Activated CD4-positive, alpha-beta T cell treated with anti-CD3 and anti-CD28 coated beads, Interleukin-10, Interleukin-2, amounts not matched to agents 100 ng/mL and 50 ng/mL, durations not matched to agents 16 hours and 8 hours (primary cell): Measurements from ENCODE around the gene ARFGEF3.
A peak's percentile ranks its signal among the peaks of the same experiment; 100 is the strongest.

ENCODE experiments used
- DNase-seq: peaks from one replicate; pipeline ENCODE4 v3.0.0-alpha.2; 2020

ARFGEF3 gene

DNA sequence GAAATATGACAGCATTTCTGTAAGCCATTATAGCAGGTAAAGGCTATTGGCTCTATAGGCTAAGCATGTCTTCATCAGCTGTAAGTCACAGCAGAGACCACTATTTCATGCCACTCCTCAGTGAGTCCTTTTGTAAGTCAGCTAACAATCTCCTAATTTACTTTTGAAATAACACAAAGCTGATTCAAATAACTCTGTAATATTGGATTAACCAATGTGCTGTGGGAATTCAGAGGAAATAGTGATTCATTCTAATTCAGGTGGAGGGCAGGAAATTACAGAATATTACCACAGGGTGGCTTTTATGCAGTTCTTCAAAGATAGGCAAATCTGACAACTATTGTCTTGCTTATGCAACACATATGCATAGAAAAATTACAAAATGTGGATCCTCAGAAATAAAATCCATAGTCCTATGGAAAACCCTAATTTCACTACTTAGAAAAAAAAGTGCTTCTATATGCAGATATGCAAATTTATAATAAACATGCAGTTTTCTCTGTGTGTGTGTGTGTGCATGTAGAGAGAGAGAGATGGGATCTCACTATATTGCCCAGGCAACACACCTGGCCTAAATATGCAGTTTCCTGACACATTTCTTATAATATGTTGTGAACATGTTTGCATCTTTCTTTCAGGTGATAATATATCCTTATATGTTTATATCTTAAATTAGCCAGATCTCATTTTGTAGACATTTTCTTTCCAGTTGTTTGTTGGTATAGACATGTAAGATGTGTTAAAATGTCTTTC, 211.1 kb downstream of the ARFGEF3 start:
- DNase-seq: peak; percentile 31

DNA sequence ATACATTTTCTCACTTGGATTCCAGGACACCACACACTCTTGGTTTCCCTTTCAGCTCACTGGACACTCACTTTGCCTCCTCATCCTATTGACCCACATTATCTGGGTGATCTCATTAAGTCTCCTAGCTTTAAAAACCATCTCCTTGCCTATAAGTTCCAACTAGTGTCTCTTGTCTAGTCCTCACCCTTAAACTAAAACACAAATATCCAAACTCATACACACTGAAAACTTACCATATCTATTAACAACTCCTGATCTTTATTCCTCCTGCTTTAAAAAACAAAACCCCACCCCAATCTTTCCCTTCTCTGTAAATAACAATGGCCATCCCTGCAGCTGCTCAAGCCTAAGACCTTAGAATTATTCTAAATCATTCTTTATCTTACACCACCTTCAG, 212.5 kb downstream of the ARFGEF3 start:
- no peak for DNase-seq

GRCh38 chr6:138374815-138375214, 213.1 kb downstream of the ARFGEF3 start:
- no peak for DNase-seq

DNA sequence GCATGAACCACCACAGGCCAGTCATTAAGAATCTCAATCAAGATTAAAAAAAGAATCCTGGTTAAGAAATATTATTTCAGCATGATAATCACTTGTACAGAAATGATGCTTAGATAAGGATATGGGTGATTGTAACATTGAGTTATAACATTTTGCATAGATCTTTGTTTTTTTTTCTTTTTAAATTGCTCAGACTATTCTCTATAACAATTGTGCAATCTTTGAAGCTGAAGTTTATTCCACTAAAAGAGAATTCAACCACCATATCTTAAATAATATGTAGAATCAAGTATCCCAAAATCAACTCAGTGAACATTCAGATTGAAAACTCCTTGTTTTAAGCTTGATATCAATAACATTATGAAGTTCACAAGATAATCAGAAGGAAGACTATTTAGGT, 215.3 kb downstream of the ARFGEF3 start:
- DNase-seq: no peak

- DNase-seq: no peak
Observed at GRCh38 chr6:138377844-138378243, 216.1 kb downstream of the ARFGEF3 start, which contains the start of gene SMIM28. Gene SMIM28 (plus strand): TSS chr6:138377905. CDS start chr6:138378073, 168 bp downstream.

DNA sequence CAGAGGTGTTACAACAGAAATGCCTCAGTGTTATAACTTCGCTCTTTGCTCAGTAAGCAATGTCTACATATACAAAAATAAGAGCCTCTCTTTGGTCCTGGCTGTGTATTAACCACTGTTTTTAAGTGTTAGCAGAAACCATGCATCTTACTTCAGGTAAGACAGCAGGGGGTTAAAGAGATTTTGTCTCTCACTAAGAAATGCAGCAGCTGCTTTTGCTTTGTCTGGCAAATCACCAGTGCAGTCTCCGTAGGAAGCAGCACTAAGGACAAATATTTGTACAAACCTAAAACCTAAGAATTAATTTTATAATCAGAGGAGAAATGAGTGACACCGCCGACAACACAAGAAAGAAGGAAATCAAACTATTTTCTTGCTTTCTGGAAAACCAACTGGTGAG, 216.7 kb downstream of the ARFGEF3 start:
- DNase-seq: no peak

- DNase-seq: no peak
Observed at GRCh38 chr6:138382498-138383265, 220.9 kb downstream of the ARFGEF3 start.

DNA sequence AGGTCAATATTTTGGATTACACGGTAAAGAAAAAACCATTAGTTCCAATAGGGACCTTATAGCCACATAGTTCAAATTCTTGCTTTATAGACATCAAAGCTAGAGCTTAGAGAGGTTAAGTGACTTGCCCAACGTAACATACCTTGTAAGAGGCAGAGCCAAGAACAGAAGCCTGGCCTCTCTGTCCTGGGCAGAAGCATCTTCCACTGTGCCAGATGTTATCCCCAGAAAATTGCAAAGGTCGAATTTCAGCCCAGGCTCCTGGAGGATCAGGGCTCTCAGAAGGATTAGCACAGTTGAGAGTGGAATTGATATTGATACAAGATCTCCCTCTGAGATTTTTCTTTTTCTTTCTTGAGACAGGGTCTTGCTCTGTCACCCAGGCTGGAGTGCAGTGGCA, 222.0 kb downstream of the ARFGEF3 start:
- no peak for DNase-seq

GRCh38 chr6:138386897-138387296, 225.2 kb downstream of the ARFGEF3 start:
- no peak for DNase-seq

GRCh38 chr6:138387577-138388368, 226.0 kb downstream of the ARFGEF3 start:
- DNase-seq: no peak

DNA sequence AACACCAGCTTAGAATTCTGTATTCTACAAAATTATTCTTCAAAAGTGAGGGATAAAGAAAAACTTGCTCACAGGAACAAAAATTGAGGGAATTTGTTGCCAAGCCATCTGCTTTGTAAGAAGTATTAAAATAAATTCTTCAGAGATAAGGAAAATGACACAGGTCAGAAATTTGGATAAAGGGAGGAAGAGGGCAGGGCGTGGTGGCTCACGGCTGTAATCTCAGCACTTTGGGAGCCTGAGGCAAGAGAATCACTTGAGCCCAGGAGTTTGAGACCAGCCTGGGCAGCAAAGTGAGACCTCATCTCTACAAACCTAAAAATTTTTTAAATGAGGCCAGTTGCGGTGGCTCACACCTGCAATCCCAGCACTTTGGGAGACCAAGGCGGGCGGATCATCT, 227.8 kb downstream of the ARFGEF3 start:
- no peak for DNase-seq
